IMR-90 (cell line): ENCODE measurements around the gene ATG5. TPM values are rescaled to one million over a fixed set of nuclear protein-coding genes. Genes with fewer than 3 reads are reported as not detected.

ENCODE experiments used
- ATAC-seq: fragments of 200-7000 bp; cut with Tn5 transposase; 2 replicates; pipeline ENCODE4 v1.9.1; 2020; ENCODE audit warnings: low read depth, mild to moderate bottlenecking, moderate library complexity
- BruUV-seq: library from RNA; stranded (reverse); fragments of 400-500 nt; replicated peaks from 2 replicates; lab custom pipeline; 2021; lab: Mats Ljungman, UMichigan
- CTCF ChIA-PET: fragments of 300-600 bp; formaldehyde crosslinking; extraction: SDS; loops from one replicate; lab custom pipeline; 2021; ENCODE audit warnings: antibody characterized with exemption; lab: Yijun Ruan, JAX
- POLR2A ChIA-PET: fragments of 300-600 bp; sonication (Branson Sonifier 250); formaldehyde crosslinking; loops from one replicate; lab custom pipeline; 2022; ENCODE audit warnings: antibody characterized with exemption; ENCODE audit not compliant: unreplicated experiment; lab: Charles Lee
- DNase-seq: peaks from one replicate; pipeline ENCODE4 v3.0.0; 2013
- H2AFZ ChIP-seq: replicated peaks from 2 replicates; pipeline ENCODE3; 2013; ENCODE audit warnings: low read length, mild to moderate bottlenecking; ENCODE audit not compliant: poor library complexity
- H2AK5ac ChIP-seq: 2 replicates; pipeline ENCODE4 v1.6.1; 2013; ENCODE audit warnings: low read depth, low read length, inconsistent platforms
- H2AK9ac ChIP-seq: replicated peaks from 2 replicates; pipeline ENCODE3; 2013; ENCODE audit warnings: mild to moderate bottlenecking, low read depth, low read length, moderate library complexity; ENCODE audit not compliant: poor library complexity
- H2BK120ac ChIP-seq: 2 replicates; pipeline ENCODE4 v1.6.1; 2013; ENCODE audit warnings: low read depth, low read length, inconsistent platforms
- H2BK15ac ChIP-seq: 3 replicates; pipeline ENCODE4 v1.6.1; 2013; ENCODE audit warnings: low read depth, low read length, inconsistent platforms
- H2BK20ac ChIP-seq: 2 replicates; pipeline ENCODE4 v1.6.1; 2013; ENCODE audit warnings: low read depth, mild to moderate bottlenecking, inconsistent platforms, low read length, moderate library complexity
- H2BK5ac ChIP-seq: 2 replicates; pipeline ENCODE4 v1.6.1; 2013; ENCODE audit warnings: mild to moderate bottlenecking, low read depth, low read length, inconsistent platforms; ENCODE audit not compliant: poor library complexity, severe bottlenecking
- H3K14ac ChIP-seq: replicated peaks from 2 replicates; pipeline ENCODE4 v1.6.1; 2013; ENCODE audit warnings: low read depth, low read length, inconsistent platforms
- H3K18ac ChIP-seq: 2 replicates; pipeline ENCODE4 v1.6.1; 2013; ENCODE audit warnings: low read depth, low read length, control low read depth
- H3K23ac ChIP-seq: 2 replicates; pipeline ENCODE4 v1.6.1; 2013; ENCODE audit warnings: low read depth, low read length, inconsistent platforms
- H3K27ac ChIP-seq: 2 replicates; pipeline ENCODE4 v1.5.1; 2013; ENCODE audit warnings: mild to moderate bottlenecking, control low read depth, low read length; ENCODE audit not compliant: insufficient read depth
- H3K27me3 ChIP-seq: 2 replicates; pipeline ENCODE4 v1.6.1; 2013; ENCODE audit warnings: low read length; ENCODE audit not compliant: control insufficient read depth, insufficient read depth
- H3K36me3 ChIP-seq: 2 replicates; pipeline ENCODE4 v1.6.1; 2013; ENCODE audit warnings: low read length, mixed read lengths; ENCODE audit not compliant: control insufficient read depth, insufficient read depth
- H3K4ac ChIP-seq: 2 replicates; pipeline ENCODE4 v1.6.1; 2013; ENCODE audit warnings: low read depth, low read length, inconsistent platforms
- H3K4me1 ChIP-seq: 2 replicates; pipeline ENCODE4 v1.6.1; 2013; ENCODE audit warnings: low read length, mixed read lengths; ENCODE audit not compliant: control insufficient read depth, insufficient read depth
- H3K4me2 ChIP-seq: 2 replicates; pipeline ENCODE4 v1.6.1; 2013; ENCODE audit warnings: low read depth, mild to moderate bottlenecking, control low read depth, low read length, moderate library complexity
- H3K4me3 ChIP-seq: 2 replicates; pipeline ENCODE4 v1.5.1; 2013; ENCODE audit warnings: low read depth, mild to moderate bottlenecking, control low read depth, low read length, moderate library complexity; ENCODE audit not compliant: insufficient read depth
- H3K56ac ChIP-seq: 2 replicates; pipeline ENCODE4 v1.6.1; 2013; ENCODE audit warnings: low read length, inconsistent platforms; ENCODE audit not compliant: insufficient read depth; ENCODE audit errors: extremely low read depth
- H3K79me1 ChIP-seq, 2 experiments: 2 replicates each; pipeline ENCODE4 v1.6.1; 2013; ENCODE audit warnings: low read length in 2 of 2, inconsistent platforms in 1 of 2, low read depth in 1 of 2
- H3K9ac ChIP-seq: 2 replicates; pipeline ENCODE4 v1.6.1; 2013; ENCODE audit warnings: low read depth, low read length, control low read depth
- H3K9me1 ChIP-seq: 2 replicates; pipeline ENCODE4 v1.6.1; 2013; ENCODE audit warnings: low read length, inconsistent platforms; ENCODE audit not compliant: insufficient read depth
- H3K9me3 ChIP-seq: 2 replicates; pipeline ENCODE4 v1.6.1; 2013; ENCODE audit warnings: low read length; ENCODE audit not compliant: control insufficient read depth, insufficient read depth
- H4K20me1 ChIP-seq: 2 replicates; pipeline ENCODE4 v1.6.1; 2013; ENCODE audit warnings: low read length, inconsistent platforms; ENCODE audit not compliant: insufficient read depth
- H4K5ac ChIP-seq: 2 replicates; pipeline ENCODE4 v1.6.1; 2013; ENCODE audit warnings: mild to moderate bottlenecking, low read depth, low read length, control low read depth
- H4K8ac ChIP-seq, 2 experiments: 2 replicates each; pipeline ENCODE4 v1.6.1; 2013; ENCODE audit warnings: low read depth in 2 of 2, low read length in 2 of 2, control low read depth in 1 of 2, inconsistent platforms in 1 of 2
- H4K91ac ChIP-seq: 2 replicates; pipeline ENCODE4 v1.6.1; 2013; ENCODE audit warnings: low read depth, low read length, inconsistent platforms; ENCODE audit not compliant: insufficient read depth
- BHLHE40 ChIP-seq: fragments of 150-350 bp; IDR thresholded peaks from 2 replicates; pipeline ENCODE4 v1.6.1; 2016; ENCODE audit warnings: mild to moderate bottlenecking, low read depth, low read length
- CHD1 ChIP-seq: IDR thresholded peaks from 2 replicates; pipeline ENCODE4 v1.6.1; 2012; ENCODE audit warnings: low read depth, low read length, improper control_type of control experiment
- FOS ChIP-seq: fragments of 150-350 bp; IDR thresholded peaks from 2 replicates; pipeline ENCODE4 v1.6.1; 2016; ENCODE audit warnings: low read depth, low read length
- MAFK ChIP-seq: IDR thresholded peaks from 2 replicates; pipeline ENCODE4 v1.6.1; 2012; ENCODE audit warnings: low read depth, low read length, improper control_type of control experiment
- MAZ ChIP-seq: IDR thresholded peaks from 2 replicates; pipeline ENCODE4 v1.6.1; 2012; ENCODE audit warnings: low read depth, mild to moderate bottlenecking, low read length, improper control_type of control experiment, moderate library complexity, borderline replicate concordance
- MXI1 ChIP-seq: IDR thresholded peaks from 2 replicates; pipeline ENCODE4 v1.6.1; 2012; ENCODE audit warnings: low read depth, mild to moderate bottlenecking, low read length, moderate library complexity, borderline replicate concordance
- POLR2A ChIP-seq: IDR thresholded peaks from 2 replicates; pipeline ENCODE4 v1.6.1; 2012; ENCODE audit warnings: mild to moderate bottlenecking, low read depth, low read length
- RAD21 ChIP-seq: IDR thresholded peaks from 2 replicates; pipeline ENCODE4 v1.6.1; 2012; ENCODE audit warnings: low read length, improper control_type of control experiment
- RCOR1 ChIP-seq: IDR thresholded peaks from 2 replicates; pipeline ENCODE4 v1.6.1; 2012; ENCODE audit warnings: mild to moderate bottlenecking, low read length, improper control_type of control experiment; ENCODE audit not compliant: insufficient replicate concordance
- RFX5 ChIP-seq: IDR thresholded peaks from 2 replicates; pipeline ENCODE4 v1.8.0; 2012; ENCODE audit warnings: low read depth, mild to moderate bottlenecking, low read length, moderate library complexity
- SMC3 ChIP-seq: fragments of 150-350 bp; IDR thresholded peaks from 2 replicates; pipeline ENCODE4 v1.6.1; 2016; ENCODE audit warnings: low read depth, mild to moderate bottlenecking, antibody characterized with exemption, low read length, moderate library complexity
- WGBS, 2 experiments: methylation state at CpG; one replicate each; pipeline versions ENCODE4 v1.1.5 to v1.1.7; 2013; ENCODE audit warnings: missing lambda C conversion rate in 2 of 2; ENCODE audit not compliant: insufficient read length in 1 of 2; ENCODE audit errors: extremely low coverage in 2 of 2; 5-methylcytosine and 5-hydroxymethylcytosine counted together
- dilution Hi-C: fragments of 300-500 bp; cut with HindIII; formaldehyde crosslinking; loops from one replicate; pipeline ENCODE4 v1.14.3; 2018; ENCODE audit warnings: low sequenced_read_pairs; ENCODE audit not compliant: unreplicated experiment
- in situ Hi-C: fragments of 300-500 bp; cut with MboI; formaldehyde crosslinking; loops from 3 replicates; pipeline ENCODE4 v1.14.3; 2019; ENCODE audit warnings: low sequenced_read_pairs, inconsistent platforms, mixed read lengths
- intact Hi-C: fragments of 100-400 bp; cut with micrococcal nuclease; formaldehyde crosslinking; loops from 2 replicates; pipeline ENCODE4 v1.10.0; 2022
- polyA plus RNA-seq, 3 experiments: library from polyadenylated mRNA; depleted of rRNA; stranded (reverse); fragments of >200 nt; gene quantifications; 2 replicates each; pipeline ENCODE4 v1.2.3, GENCODE V29; 2012; ENCODE audit warnings: low replicate concordance in 1 of 3
- total RNA-seq: library from RNA; depleted of rRNA; stranded (reverse); fragments of >200 nt; gene quantifications from 2 replicates; pipeline ENCODE4 v1.2.3, GENCODE V29; 2012
- TF ChIP-seq, protein P1 (sequence below): conservative IDR thresholded peaks from 2 replicates; pipeline ENCODE4 v1.5.1; 2012; ENCODE audit warnings: mild to moderate bottlenecking, low read depth, low read length, improper control_type of control experiment
- TF ChIP-seq, protein P2 (sequence below): fragments of 150-350 bp; IDR thresholded peaks from 2 replicates; pipeline ENCODE4 v1.6.1; 2017; ENCODE audit warnings: mild to moderate bottlenecking, antibody characterized with exemption, low read length, low read depth
- TF ChIP-seq, protein P3 (sequence below): fragments of 150-350 bp; IDR thresholded peaks from 2 replicates; pipeline ENCODE4 v1.6.1; 2016; ENCODE audit warnings: low read depth, mild to moderate bottlenecking, low read length, moderate library complexity, borderline replicate concordance

Gene ATG5
- total and polyA plus RNA-seq, 2 of the 4 experiments (the other 2 are of a cell fraction) = 13.5 to 28.0 TPM

DNA sequence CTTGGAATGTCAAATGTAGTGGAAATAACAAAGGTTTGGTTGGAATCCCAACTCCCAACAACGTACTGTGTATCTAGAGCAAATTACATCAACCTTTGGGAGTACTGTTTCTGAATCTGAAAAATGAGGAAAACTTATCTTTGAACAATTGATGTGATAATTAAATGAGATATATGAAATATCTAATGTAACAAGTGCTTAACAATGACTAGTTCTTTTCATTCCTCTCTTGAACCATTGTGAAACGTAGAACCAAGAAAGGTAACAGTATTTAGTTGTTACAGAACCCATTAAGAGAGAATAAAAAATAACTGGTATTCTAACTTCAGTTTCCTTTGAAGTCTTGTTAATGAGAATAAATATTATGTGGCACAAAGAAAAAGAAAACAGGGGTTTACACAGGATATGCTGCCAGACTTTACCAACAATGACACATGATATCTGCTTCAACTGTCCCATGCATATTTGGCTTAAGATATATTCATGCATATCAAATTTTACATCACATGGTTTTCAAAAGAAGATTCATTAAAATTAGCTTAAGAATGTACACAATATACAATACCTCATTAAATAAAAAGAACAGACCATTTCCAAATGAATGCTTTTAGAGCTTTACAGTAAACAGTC is 111.8 kb downstream of the ATG5 start:
- dilution Hi-C loops (no loop called here), intact Hi-C loops (no loop called here), in situ Hi-C loops (no loop called here)
- Histone ChIP-seq H3K9me1 (no peaks in the 10 kb centered on the region; the same call in none of the 2 replicates), H2BK20ac (no peak overlapping the region), H3K4me1 (peaks cover 2% of the 10 kb centered on the region; the same call in 1 of the 2 replicates), H3K4me3 (no peak overlapping the region), H4K8ac (no peak overlapping the region), H3K23ac (no peak overlapping the region), H4K20me1 (no peaks in the 10 kb centered on the region), H2AFZ (no peak overlapping the region), H4K91ac (no peak overlapping the region), H3K9me3 (no peaks in the 10 kb centered on the region), H2BK15ac (no peak overlapping the region), H3K18ac (no peak overlapping the region), H2BK5ac (peak overlapping the region; percentile 72), H3K36me3 (no peaks in the 10 kb centered on the region), H3K4ac (no peak overlapping the region), H3K56ac (no peak overlapping the region), H4K5ac (no peak overlapping the region), H3K79me1 (peaks cover 11 to 18% of the 10 kb centered on the region in 2 experiments), H3K27me3 (no peaks in the 10 kb centered on the region), H3K14ac (no peak overlapping the region), H3K9ac (no peak overlapping the region), H3K27ac (no peak overlapping the region), H2BK120ac (no peak overlapping the region), H2AK5ac (no peak overlapping the region), H2AK9ac (no peak overlapping the region), H3K4me2 (no peak overlapping the region)
- ATAC-seq (no peak), DNase-seq (no peak)
- no peak for TF ChIP-seq POLR2A
- TF ChIP-seq RAD21 = no peak
- TF ChIP-seq, protein P1, sequence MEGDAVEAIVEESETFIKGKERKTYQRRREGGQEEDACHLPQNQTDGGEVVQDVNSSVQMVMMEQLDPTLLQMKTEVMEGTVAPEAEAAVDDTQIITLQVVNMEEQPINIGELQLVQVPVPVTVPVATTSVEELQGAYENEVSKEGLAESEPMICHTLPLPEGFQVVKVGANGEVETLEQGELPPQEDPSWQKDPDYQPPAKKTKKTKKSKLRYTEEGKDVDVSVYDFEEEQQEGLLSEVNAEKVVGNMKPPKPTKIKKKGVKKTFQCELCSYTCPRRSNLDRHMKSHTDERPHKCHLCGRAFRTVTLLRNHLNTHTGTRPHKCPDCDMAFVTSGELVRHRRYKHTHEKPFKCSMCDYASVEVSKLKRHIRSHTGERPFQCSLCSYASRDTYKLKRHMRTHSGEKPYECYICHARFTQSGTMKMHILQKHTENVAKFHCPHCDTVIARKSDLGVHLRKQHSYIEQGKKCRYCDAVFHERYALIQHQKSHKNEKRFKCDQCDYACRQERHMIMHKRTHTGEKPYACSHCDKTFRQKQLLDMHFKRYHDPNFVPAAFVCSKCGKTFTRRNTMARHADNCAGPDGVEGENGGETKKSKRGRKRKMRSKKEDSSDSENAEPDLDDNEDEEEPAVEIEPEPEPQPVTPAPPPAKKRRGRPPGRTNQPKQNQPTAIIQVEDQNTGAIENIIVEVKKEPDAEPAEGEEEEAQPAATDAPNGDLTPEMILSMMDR = no peak
- TF ChIP-seq RCOR1 = no peak
- TF ChIP-seq MXI1 = no peak
- TF ChIP-seq MAFK = no peak
- TF ChIP-seq, protein P2, sequence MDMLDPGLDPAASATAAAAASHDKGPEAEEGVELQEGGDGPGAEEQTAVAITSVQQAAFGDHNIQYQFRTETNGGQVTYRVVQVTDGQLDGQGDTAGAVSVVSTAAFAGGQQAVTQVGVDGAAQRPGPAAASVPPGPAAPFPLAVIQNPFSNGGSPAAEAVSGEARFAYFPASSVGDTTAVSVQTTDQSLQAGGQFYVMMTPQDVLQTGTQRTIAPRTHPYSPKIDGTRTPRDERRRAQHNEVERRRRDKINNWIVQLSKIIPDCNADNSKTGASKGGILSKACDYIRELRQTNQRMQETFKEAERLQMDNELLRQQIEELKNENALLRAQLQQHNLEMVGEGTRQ = no peak
- TF ChIP-seq, protein P3, sequence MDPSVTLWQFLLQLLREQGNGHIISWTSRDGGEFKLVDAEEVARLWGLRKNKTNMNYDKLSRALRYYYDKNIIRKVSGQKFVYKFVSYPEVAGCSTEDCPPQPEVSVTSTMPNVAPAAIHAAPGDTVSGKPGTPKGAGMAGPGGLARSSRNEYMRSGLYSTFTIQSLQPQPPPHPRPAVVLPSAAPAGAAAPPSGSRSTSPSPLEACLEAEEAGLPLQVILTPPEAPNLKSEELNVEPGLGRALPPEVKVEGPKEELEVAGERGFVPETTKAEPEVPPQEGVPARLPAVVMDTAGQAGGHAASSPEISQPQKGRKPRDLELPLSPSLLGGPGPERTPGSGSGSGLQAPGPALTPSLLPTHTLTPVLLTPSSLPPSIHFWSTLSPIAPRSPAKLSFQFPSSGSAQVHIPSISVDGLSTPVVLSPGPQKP = no peak
- no peak for TF ChIP-seq SMC3
- no peak for TF ChIP-seq MAZ
- TF ChIP-seq BHLHE40 = no peak
- no peak for TF ChIP-seq CHD1
- TF ChIP-seq RFX5 = no peak
- no peak for TF ChIP-seq FOS
- CTCF ChIA-PET = interaction anchor here (1.0 to 1.2 kb wide), 3 partner anchors 10 to 786 kb away, joined by 3 to 7 read pairs (median 3); no protein-coding TSS in a partner anchor
- no TSS peak for BruUV-seq
- no CpG with 5 or more reads among the region's 2 CpGs for WGBS, 2 experiments
- POLR2A ChIA-PET = no interaction called here
